Gastroesophageal sphincter (tissue), 4 donors: Measurements from ENCODE around the gene NID2. TPM values are rescaled to one million over a fixed set of nuclear protein-coding genes. Genes with fewer than 3 reads are reported as not detected.
A peak's percentile ranks its signal among the peaks of the same experiment; 100 is the strongest.

Source experiments
- ATAC-seq: fragments of 150-250 bp; one replicate; pipeline ENCODE4 v1.9.1; 2016; ENCODE audit warnings: mild to moderate bottlenecking, moderate library complexity
- H3K27ac ChIP-seq, 4 donors: fragments of 200-600 bp; sonication (generic) in 3 of 4; 1 replicate in 3 of 4; 2 replicates in 1 of 4; pipeline ENCODE4 v1.5.1; 2016 to 2019
- H3K27me3 ChIP-seq: fragments of 200-600 bp; sonication (generic); one replicate; pipeline ENCODE4 v1.5.1; 2019
- H3K36me3 ChIP-seq, 2 donors: fragments of 200-600 bp; sonication (generic); one replicate each; pipeline ENCODE4 v1.5.1; 2019; ENCODE audit warnings: control low read depth in 1 of 2
- H3K4me1 ChIP-seq, 3 donors: fragments of 200-600 bp; sonication (generic); 1 replicate in 2 of 3; 2 replicates in 1 of 3; pipeline ENCODE4 v1.5.1; 2016 to 2019; ENCODE audit warnings: control low read depth in 2 of 3
- H3K4me3 ChIP-seq, 2 donors: fragments of 200-600 bp; sonication (generic); one replicate each; pipeline ENCODE4 v1.5.1; 2019; ENCODE audit warnings: mild to moderate bottlenecking in 1 of 2, moderate library complexity in 1 of 2
- H3K9me3 ChIP-seq, 3 donors: fragments of 200-600 bp; sonication (generic); one replicate each; pipeline ENCODE4 v1.5.1; 2017 to 2019; ENCODE audit warnings: control low read depth in 2 of 3
- CTCF ChIP-seq, 4 experiments: fragments of 200-600 bp in 2 of 4; fragments of 450-650 bp in 2 of 4; sonication (generic) in 1 of 4; IDR thresholded peaks; one replicate each; pipeline ENCODE4 v1.5.1; 2017 to 2019; ENCODE audit warnings: antibody characterized with exemption in 4 of 4, mild to moderate bottlenecking in 2 of 4, moderate library complexity in 2 of 4
- EP300 ChIP-seq: sonication (generic); formaldehyde crosslinking; IDR thresholded peaks from one replicate; pipeline ENCODE4 v1.6.1; 2017; ENCODE audit warnings: antibody characterized with exemption, mild to moderate bottlenecking
- POLR2A ChIP-seq, 2 donors: fragments of 450-650 bp; IDR thresholded peaks; one replicate each; pipeline ENCODE4 v1.6.1; 2017; ENCODE audit warnings: antibody characterized with exemption in 2 of 2, mild to moderate bottlenecking in 2 of 2, moderate library complexity in 1 of 2
- POLR2AphosphoS5 ChIP-seq: sonication (generic); formaldehyde crosslinking; IDR thresholded peaks from one replicate; pipeline ENCODE4 v1.6.1; 2017; ENCODE audit warnings: antibody characterized with exemption
- WGBS, 2 donors: methylation state at CpG; one replicate each; pipeline ENCODE4 v1.1.5; 2018; ENCODE audit warnings: low coverage in 1 of 2; 5-methylcytosine and 5-hydroxymethylcytosine counted together
- total RNA-seq, 4 donors: library from RNA; depleted of rRNA; stranded (reverse); fragments of >200 nt; gene quantifications; one replicate each; pipeline ENCODE4 v1.1.0, GENCODE V29; 2016

NID2 gene
- total RNA-seq, 4 donors from 2014 or later = 35.0 to 71.9 (median 63.3) TPM

DNA sequence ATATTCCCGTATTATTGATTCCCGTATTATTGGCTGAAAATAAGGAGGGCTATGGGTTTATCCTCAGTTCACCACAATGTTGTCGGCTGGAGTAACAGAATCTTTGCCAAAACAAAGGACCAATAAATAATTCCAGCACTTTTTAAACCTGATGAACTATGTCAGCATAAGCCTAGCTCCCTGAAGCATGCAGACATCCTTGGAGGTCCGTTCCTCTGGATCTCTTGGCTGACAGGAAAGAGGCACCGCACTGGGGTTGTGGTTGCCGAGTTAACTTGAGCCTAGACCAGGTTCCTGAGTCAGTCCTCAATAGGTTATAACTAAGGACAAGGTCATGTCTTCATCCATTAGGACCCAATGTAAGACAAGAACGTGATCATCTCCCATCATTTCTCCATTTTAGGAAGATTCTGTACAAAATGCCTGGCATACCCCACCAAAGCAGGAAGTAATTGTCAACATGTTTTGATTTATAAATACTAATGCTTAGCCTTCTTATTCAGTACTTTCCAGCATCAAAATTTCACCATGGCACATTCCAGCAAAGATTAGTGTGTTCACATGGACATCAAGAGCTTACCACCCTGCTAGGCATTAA, 36.6 kb downstream of the NID2 start:
- no peak for TF ChIP-seq CTCF (IDR thresholded peaks at IDR 0.05)
- Histone ChIP-seq H3K4me3 (no peak overlapping the region), H3K9me3 (no peaks in the 10 kb centered on the region), H3K27me3 (no peaks in the 10 kb centered on the region), H3K4me1 (peaks cover 0 to 34% (median 10%) of the 10 kb centered on the region in 3 donors), H3K36me3 (peaks cover 0 to 41% of the 10 kb centered on the region in 2 donors), H3K27ac (peak overlapping the region in 3 of 4 donors; percentile 17 to 61 (median 56))
- WGBS, 2 donors = 39 to 59% methylated on average over 7 of the region's 7 CpGs
- ATAC-seq = no peak

DNA sequence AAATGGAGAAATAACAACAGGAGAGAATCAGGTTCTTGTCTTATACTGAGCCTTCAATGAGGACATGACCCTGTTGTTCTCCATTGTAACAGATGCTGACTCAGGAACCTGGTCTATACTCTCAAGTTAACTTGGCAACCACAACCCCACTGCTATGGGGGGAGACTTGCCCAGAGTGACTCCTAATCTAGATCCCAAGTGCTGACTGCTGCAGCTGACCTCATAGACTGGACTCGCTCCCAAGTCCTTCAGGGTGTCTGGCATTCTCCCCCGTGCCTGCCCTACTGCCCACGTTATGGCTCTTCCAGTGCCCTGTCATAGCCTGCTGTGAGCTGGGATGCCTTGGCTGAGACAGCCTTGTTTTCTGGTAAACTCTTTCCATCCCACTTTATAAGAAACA, 37.1 kb downstream of the NID2 start:
- peaks cover 0 to 44% of the 10 kb centered on the region in 2 donors for H3K36me3 ChIP-seq
- no peak overlapping the region for H3K4me3 ChIP-seq
- H3K9me3 ChIP-seq = no peaks in the 10 kb centered on the region
- no peaks in the 10 kb centered on the region for H3K27me3 ChIP-seq
- H3K27ac ChIP-seq = peak overlapping the region in 3 of 4 donors; percentile 17 to 61 (median 56)
- WGBS, 2 donors = 20 to 52% methylated on average over 1 to 2 of the region's 3 CpGs
- TF ChIP-seq CTCF (IDR thresholded peaks at IDR 0.05) (no peak), POLR2AphosphoS5 (peak; percentile 77), EP300 (no peak), POLR2A (IDR thresholded peaks at IDR 0.05) (no peak)
- peaks cover 0 to 40% (median 10%) of the 10 kb centered on the region in 3 donors for H3K4me1 ChIP-seq
- no peak for ATAC-seq

DNA sequence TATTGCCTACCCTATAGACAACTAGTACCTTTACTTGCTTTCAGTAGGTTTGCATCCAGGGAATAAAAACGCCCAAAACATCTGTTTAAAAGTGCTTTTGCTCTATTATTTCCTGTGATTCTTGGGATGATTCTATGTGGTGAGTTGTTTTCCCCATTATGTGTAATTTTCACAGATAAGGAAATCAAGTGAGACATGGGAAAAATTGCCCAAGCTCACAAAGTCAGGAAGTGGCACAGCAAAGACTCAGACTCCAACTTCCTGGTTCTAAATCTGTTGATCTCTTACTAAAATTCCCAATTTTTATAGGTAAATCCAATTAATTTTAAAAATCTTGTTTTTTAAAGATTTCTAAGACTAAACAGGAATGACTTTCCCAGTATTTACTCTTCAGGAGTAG, 39.0 kb downstream of the NID2 start:
- ATAC-seq = no peak
- WGBS, 2 donors = 69 to 78% methylated on average over 1 of the region's 1 CpG

GRCh38 chr14:52026901-52027300, 42.0 kb downstream of the NID2 start:
- 63 to 65% methylated on average over 6 of the region's 10 CpGs for WGBS, 2 donors

More for the DNA sequence above, 39.0 kb downstream of the NID2 start:
- Histone ChIP-seq H3K9me3 (no peaks in the 10 kb centered on the region), H3K4me3 (no peak overlapping the region), H3K36me3 (peaks cover 0 to 46% of the 10 kb centered on the region in 2 donors), H3K27me3 (no peaks in the 10 kb centered on the region), H3K4me1 (peaks cover 0 to 57% (median 16%) of the 10 kb centered on the region in 3 donors), H3K27ac (no peak overlapping the region)
- TF ChIP-seq POLR2A (IDR thresholded peaks at IDR 0.05) (no peak), POLR2AphosphoS5 (no peak), EP300 (no peak)

GRCh38 chr14:52026017-52026660, 42.7 kb downstream of the NID2 start:
- ATAC-seq = no peak
- Histone ChIP-seq H3K4me3 (no peak overlapping the region), H3K27me3 (no peaks in the 10 kb centered on the region), H3K27ac (peak overlapping the region in 3 of 4 donors; percentile 56 to 61 (median 56)), H3K4me1 (peaks cover 0 to 69% (median 12%) of the 10 kb centered on the region in 3 donors), H3K9me3 (no peaks in the 10 kb centered on the region), H3K36me3 (peaks cover 0 to 52% of the 10 kb centered on the region in 2 donors)
- no peak for TF ChIP-seq CTCF (IDR thresholded peaks at IDR 0.05)
- no peak for TF ChIP-seq POLR2AphosphoS5
- TF ChIP-seq EP300 = no peak
- TF ChIP-seq POLR2A (IDR thresholded peaks at IDR 0.05) = no peak
- WGBS, 2 donors = 56 to 65% methylated on average over 6 to 8 of the region's 8 CpGs

More at GRCh38 chr14:52026901-52027300, 42.0 kb downstream of the NID2 start:
- H3K4me3 ChIP-seq = no peak overlapping the region
- H3K4me1 ChIP-seq = peaks cover 0 to 69% (median 12%) of the 10 kb centered on the region in 3 donors
- peak overlapping the region in 1 of 4 donors; percentile 56 for H3K27ac ChIP-seq
- H3K9me3 ChIP-seq = no peaks in the 10 kb centered on the region
- H3K27me3 ChIP-seq = no peaks in the 10 kb centered on the region
- TF ChIP-seq CTCF (IDR thresholded peaks at IDR 0.05) (no peak), POLR2AphosphoS5 (no peak), EP300 (no peak), POLR2A (IDR thresholded peaks at IDR 0.05) (no peak)
- H3K36me3 ChIP-seq = peaks cover 0 to 52% of the 10 kb centered on the region in 2 donors
- ATAC-seq = no peak
